Measurements from ENCODE around the gene NR3C1. TPM values are rescaled to one million over a fixed set of nuclear protein-coding genes. Genes with fewer than 3 reads are reported as not detected.

Gene NR3C1
- total RNA-seq, 1 experiment from 2014 or later: 16.0 TPM

GRCh38 chr5:143314099-143314498 lies 89.4 kb downstream of the NR3C1 start:
- ChIA-PET POLR2A (no interaction called here), RAD21 (ENCODE audit: low non-redundant PET in 1 of 2, low total read pairs in 2 of 2, uncharacterized antibody in 2 of 2, unreplicated experiment in 2 of 2) (no interaction called here), CTCF (no interaction called here)
- Histone ChIP-seq H2AFZ (ENCODE audit: low read depth, low read length, poor library complexity, severe bottlenecking) (no peak overlapping the region), H3K4me2 (ENCODE audit: low read length) (no peak overlapping the region), H3K4me3 (replicated peaks in 1 of 2; ENCODE audit: low read depth in 1 of 2, low read length in 2 of 2) (no peak overlapping the region), H3K9me3 (ENCODE audit: control insufficient read depth in 1 of 2, insufficient read depth in 1 of 2, low read depth in 1 of 2, low read length in 2 of 2) (no peaks in the 10 kb centered on the region), H3K9me2 (ENCODE audit: insufficient read depth) (no peaks in the 10 kb centered on the region), H3K27me3 (ENCODE audit: insufficient read depth, low read length) (no peaks in the 10 kb centered on the region), H3K79me2 (ENCODE audit: insufficient read depth, low read length) (no peaks in the 10 kb centered on the region), H3K9ac (ENCODE audit: low read length) (no peak overlapping the region), H3K4me1 (ENCODE audit: control insufficient read depth in 1 of 2, insufficient read depth in 2 of 2, low read length in 2 of 2) (peaks cover 0 to 9% of the 10 kb centered on the region in 2 experiments; a peak in 1 of 4 replicates), H3K36me3 (ENCODE audit: control insufficient read depth in 1 of 2, insufficient read depth in 2 of 2, low read length in 2 of 2) (no peaks in the 10 kb centered on the region; a peak in 1 of 4 replicates), H4K20me1 (ENCODE audit: insufficient read depth) (no peaks in the 10 kb centered on the region), H3K27ac (ENCODE audit: low read depth, low read length) (no peak overlapping the region)
- BruUV-seq (replicated peaks): no TSS peak
- intact Hi-C loops (cut with micrococcal nuclease): no loop called here
- TF ChIP-seq, protein P1, sequence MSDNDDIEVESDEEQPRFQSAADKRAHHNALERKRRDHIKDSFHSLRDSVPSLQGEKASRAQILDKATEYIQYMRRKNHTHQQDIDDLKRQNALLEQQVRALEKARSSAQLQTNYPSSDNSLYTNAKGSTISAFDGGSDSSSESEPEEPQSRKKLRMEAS (IDR thresholded peaks at IDR 0.05): no peak
- TF ChIP-seq FOSL1 (IDR thresholded peaks at IDR 0.05; ENCODE audit: low read depth): no peak
- no peak for TF ChIP-seq REST (IDR thresholded peaks at IDR 0.05; ENCODE audit: low read depth)
- TF ChIP-seq EZH2 (IDR thresholded peaks at IDR 0.05): no peak
- TF ChIP-seq, protein P2, sequence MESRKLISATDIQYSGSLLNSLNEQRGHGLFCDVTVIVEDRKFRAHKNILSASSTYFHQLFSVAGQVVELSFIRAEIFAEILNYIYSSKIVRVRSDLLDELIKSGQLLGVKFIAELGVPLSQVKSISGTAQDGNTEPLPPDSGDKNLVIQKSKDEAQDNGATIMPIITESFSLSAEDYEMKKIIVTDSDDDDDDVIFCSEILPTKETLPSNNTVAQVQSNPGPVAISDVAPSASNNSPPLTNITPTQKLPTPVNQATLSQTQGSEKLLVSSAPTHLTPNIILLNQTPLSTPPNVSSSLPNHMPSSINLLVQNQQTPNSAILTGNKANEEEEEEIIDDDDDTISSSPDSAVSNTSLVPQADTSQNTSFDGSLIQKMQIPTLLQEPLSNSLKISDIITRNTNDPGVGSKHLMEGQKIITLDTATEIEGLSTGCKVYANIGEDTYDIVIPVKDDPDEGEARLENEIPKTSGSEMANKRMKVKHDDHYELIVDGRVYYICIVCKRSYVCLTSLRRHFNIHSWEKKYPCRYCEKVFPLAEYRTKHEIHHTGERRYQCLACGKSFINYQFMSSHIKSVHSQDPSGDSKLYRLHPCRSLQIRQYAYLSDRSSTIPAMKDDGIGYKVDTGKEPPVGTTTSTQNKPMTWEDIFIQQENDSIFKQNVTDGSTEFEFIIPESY (IDR thresholded peaks at IDR 0.05; ENCODE audit: extremely low read depth, insufficient replicate concordance, low read length): no peak
- no peak for TF ChIP-seq CBX3 (IDR thresholded peaks at IDR 0.05; ENCODE audit: low read depth)
- TF ChIP-seq EZH2phosphoT487 (IDR thresholded peaks at IDR 0.05; ENCODE audit: borderline replicate concordance): no peak
- no peak for TF ChIP-seq ZFX (IDR thresholded peaks at IDR 0.05)
- TF ChIP-seq SP1 (IDR thresholded peaks at IDR 0.05; ENCODE audit: low read depth): no peak
- TF ChIP-seq TCF7L2 (IDR thresholded peaks at IDR 0.05; ENCODE audit: borderline replicate concordance, extremely low read depth, insufficient read depth, insufficient read length): no peak
- TF ChIP-seq SRF (IDR thresholded peaks at IDR 0.05; ENCODE audit: low read depth): no peak
- TF ChIP-seq RAD21 (IDR thresholded peaks at IDR 0.05; ENCODE audit: low read depth): no peak
- no peak for TF ChIP-seq ATF3 (IDR thresholded peaks at IDR 0.05)
- TF ChIP-seq ELF1 (IDR thresholded peaks at IDR 0.05; ENCODE audit: borderline replicate concordance, low read depth): no peak
- no peak for ATAC-seq
- no peak for DNase-seq (ENCODE audit: low read depth, low spot score)

Data from HCT116 (cell line).